ENCODE results near the gene STAB2. TPM values are rescaled to one million over a fixed set of nuclear protein-coding genes. Genes with fewer than 3 reads are reported as not detected.

The STAB2 gene
- total and polyA plus RNA-seq, 2 of the 8 experiments (the other 6 are each of a cell fraction or from before 2014, with no cell fraction given), result not detected

- no peak overlapping the region for H4K5ac ChIP-seq (ENCODE audit: insufficient read length, low read depth, low read length)
- no peak overlapping the region for H3K18ac ChIP-seq (ENCODE audit: extremely low read depth, low read length)
- no peaks in the 10 kb centered on the region for H4K20me1 ChIP-seq (replicated peaks in 1 of 2; ENCODE audit: control insufficient read depth in 1 of 2, insufficient read depth in 2 of 2, low read length in 2 of 2)
- H4K91ac ChIP-seq (replicated peaks; ENCODE audit: insufficient read length, low read length), result no peak overlapping the region
- H4K8ac ChIP-seq (ENCODE audit: extremely low read depth, insufficient read depth, low read length), result no peak overlapping the region
- no peak overlapping the region for H3K9ac ChIP-seq (replicated peaks in 1 of 4; ENCODE audit: extremely low read depth in 1 of 4, low read depth in 3 of 4, low read length in 3 of 4)
- POLR2A ChIA-PET (ENCODE audit: partially characterized antibody), result no interaction called here
- TF ChIP-seq TEAD4 (IDR thresholded peaks at IDR 0.05; ENCODE audit: low read depth, low read length) (no peak), SIRT6 (IDR thresholded peaks at IDR 0.05; ENCODE audit: low read length) (no peak), RFX5 (IDR thresholded peaks at IDR 0.05; ENCODE audit: borderline replicate concordance, low read depth, low read length) (no peak), YY1 (IDR thresholded peaks at IDR 0.05; ENCODE audit: low read depth, low read length) (no peak), CHD2 (IDR thresholded peaks at IDR 0.05; ENCODE audit: low read length) (no peak), NRF1 (IDR thresholded peaks at IDR 0.05; ENCODE audit: low read depth, low read length) (no peak)
- TF ChIP-seq, protein P1, sequence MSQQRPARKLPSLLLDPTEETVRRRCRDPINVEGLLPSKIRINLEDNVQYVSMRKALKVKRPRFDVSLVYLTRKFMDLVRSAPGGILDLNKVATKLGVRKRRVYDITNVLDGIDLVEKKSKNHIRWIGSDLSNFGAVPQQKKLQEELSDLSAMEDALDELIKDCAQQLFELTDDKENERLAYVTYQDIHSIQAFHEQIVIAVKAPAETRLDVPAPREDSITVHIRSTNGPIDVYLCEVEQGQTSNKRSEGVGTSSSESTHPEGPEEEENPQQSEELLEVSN (IDR thresholded peaks at IDR 0.05), result no peak
- TF ChIP-seq, protein P2, sequence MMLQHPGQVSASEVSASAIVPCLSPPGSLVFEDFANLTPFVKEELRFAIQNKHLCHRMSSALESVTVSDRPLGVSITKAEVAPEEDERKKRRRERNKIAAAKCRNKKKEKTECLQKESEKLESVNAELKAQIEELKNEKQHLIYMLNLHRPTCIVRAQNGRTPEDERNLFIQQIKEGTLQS (IDR thresholded peaks at IDR 0.05; ENCODE audit: insufficient read depth, low read depth, low read length), result no peak
- H3K14ac ChIP-seq (ENCODE audit: insufficient read length), result no peak overlapping the region
- H2AK5ac ChIP-seq (ENCODE audit: low read depth, low read length), result no peak overlapping the region
- H3K4me3 ChIP-seq (ENCODE audit: extremely low read depth in 1 of 4, insufficient read depth in 2 of 4, low read depth in 3 of 4, low read length in 4 of 4), result no peak overlapping the region
- no peaks in the 10 kb centered on the region for H3K9me3 ChIP-seq (ENCODE audit: insufficient read depth in 2 of 2, low read depth in 1 of 2, low read length in 1 of 2)
- no peaks in the 10 kb centered on the region for H3K23me2 ChIP-seq (ENCODE audit: low read depth, low read length)
- no peak overlapping the region for H2BK15ac ChIP-seq (ENCODE audit: low read length)
- H3K79me1 ChIP-seq (ENCODE audit: low read depth, low read length), result no peaks in the 10 kb centered on the region
- H3K79me2 ChIP-seq (ENCODE audit: control insufficient read depth in 1 of 2, insufficient read depth in 2 of 2, low read length in 2 of 2), result no peaks in the 10 kb centered on the region
- no peak overlapping the region for H3K4ac ChIP-seq (replicated peaks; ENCODE audit: insufficient read length, low read depth, low read length)
- H3K4me2 ChIP-seq (ENCODE audit: insufficient read depth in 1 of 2, low read depth in 2 of 2, low read length in 2 of 2), result no peak overlapping the region
- H2BK5ac ChIP-seq (ENCODE audit: low read depth, low read length), result no peak overlapping the region
- CTCF ChIA-PET (ENCODE audit: partially characterized antibody), result interaction anchor here (0.6 to 1.8 kb wide), 5 partner anchors 14 to 135 kb away, joined by 3 to 6 read pairs (median 3); no protein-coding TSS in a partner anchor
- FAIRE-seq (no peak), DNase-seq (ENCODE audit: low read depth in 1 of 2, low spot score in 2 of 2) (no peak)
- peaks cover 0 to 10% (median 8%) of the 10 kb centered on the region in 4 experiments; a peak in 6 of 7 replicates for H3K4me1 ChIP-seq (replicated peaks in 1 of 4; ENCODE audit: control insufficient read depth in 3 of 4, insufficient read depth in 4 of 4, low read length in 3 of 4)
- WGBS, 2 experiments (ENCODE audit: extremely low coverage in 1 of 2, insufficient coverage in 1 of 2, insufficient read length in 1 of 2, insufficient replicate concordance in 2 of 2, low coverage in 1 of 2, low lambda C conversion rate in 2 of 2, missing lambda C conversion rate in 1 of 2), result 88% methylated on average over 5 of the region's 5 CpGs; no CpG with 5 or more reads in 1 of the 2 experiments
- no peaks in the 10 kb centered on the region for H3K27me3 ChIP-seq (replicated peaks in 1 of 4; ENCODE audit: control insufficient read depth in 3 of 4, extremely low read depth in 1 of 4, insufficient read depth in 3 of 4, low read length in 3 of 4)
- H2BK120ac ChIP-seq (replicated peaks; ENCODE audit: low read depth, low read length), result no peak overlapping the region
- H2BK12ac ChIP-seq (ENCODE audit: low read depth, low read length), result no peak overlapping the region
- no peak overlapping the region for H3K23ac ChIP-seq (ENCODE audit: insufficient read length)
- no peak overlapping the region for H3K56ac ChIP-seq (replicated peaks; ENCODE audit: insufficient read length, low read depth, low read length)
- no peak overlapping the region for H3K27ac ChIP-seq (ENCODE audit: low read depth, low read length)
- H2BK20ac ChIP-seq (ENCODE audit: low read length), result no peak overlapping the region
- H3K36me3 ChIP-seq (ENCODE audit: control insufficient read depth in 2 of 4, insufficient read depth in 4 of 4, low read length in 3 of 4), result no peaks in the 10 kb centered on the region; a peak in 1 of 8 replicates
- no peak overlapping the region for H2AFZ ChIP-seq (ENCODE audit: low read length)
Measured at GRCh38 chr12:103765322-103765721, 178.2 kb downstream of the STAB2 start.
